Esophagus squamous epithelium (tissue), 5 donors: Measurements from ENCODE around the gene UMAD1. TPM values are rescaled to one million over a fixed set of nuclear protein-coding genes. Genes with fewer than 3 reads are reported as not detected.
A peak's percentile ranks its signal among the peaks of the same experiment; 100 is the strongest.
"Not testable (repeated sequence)": the region's sequence is repeated elsewhere in the genome, so short reads cannot be mapped to it uniquely, and the experiment has no call there.

Experiments used
- DNase-seq: peaks from one replicate; lab custom pipeline; 2025; lab: John Stamatoyannopoulos, UW
- H3K27ac ChIP-seq, 4 donors: fragments of 200-600 bp; sonication (generic); one replicate each; pipeline ENCODE4 v1.5.1; 2016 to 2019; ENCODE audit warnings: mild to moderate bottlenecking in 1 of 4
- H3K27me3 ChIP-seq, 4 donors: fragments of 200-600 bp; sonication (generic); 1 replicate in 3 of 4; 2 replicates in 1 of 4; pipeline versions ENCODE4 v1.5.1 to v1.6.0; 2017 to 2021; ENCODE audit warnings: antibody characterized with exemption in 1 of 4
- H3K36me3 ChIP-seq, 3 donors: fragments of 200-600 bp; sonication (generic); one replicate each; pipeline ENCODE4 v1.5.1; 2016 to 2019
- H3K4me1 ChIP-seq, 3 donors: fragments of 200-600 bp; sonication (generic); one replicate each; pipeline ENCODE4 v1.5.1; 2017 to 2019
- H3K4me3 ChIP-seq, 4 donors: fragments of 200-600 bp; sonication (generic); 1 replicate in 3 of 4; 2 replicates in 1 of 4; pipeline ENCODE4 v1.5.1; 2016 to 2019; ENCODE audit warnings: mild to moderate bottlenecking in 2 of 4, moderate library complexity in 1 of 4
- H3K9me3 ChIP-seq, 3 donors: fragments of 200-600 bp; sonication (generic); one replicate each; pipeline ENCODE4 v1.5.1; 2016 to 2019
- CTCF ChIP-seq, 6 experiments: fragments of 450-650 bp in 4 of 6; fragments of 200-600 bp in 2 of 6; sonication (generic) in 2 of 6; IDR thresholded peaks; one replicate each; pipeline ENCODE4 v1.5.1; 2016 to 2019; ENCODE audit warnings: antibody characterized with exemption in 6 of 6, mild to moderate bottlenecking in 4 of 6, moderate library complexity in 4 of 6
- POLR2A ChIP-seq, 4 donors: fragments of 450-650 bp; IDR thresholded peaks; one replicate each; pipeline ENCODE4 v1.6.1; 2017; ENCODE audit warnings: antibody characterized with exemption in 4 of 4, mild to moderate bottlenecking in 4 of 4, moderate library complexity in 3 of 4
- WGBS, 2 donors: methylation state at CpG; one replicate each; pipeline ENCODE4 v1.1.5; 2018; 5-methylcytosine and 5-hydroxymethylcytosine counted together
- intact Hi-C: fragments of 100-400 bp; cut with DNase I; formaldehyde crosslinking; loops from one replicate; pipeline ENCODE4 v1.15.0; 2022
- total RNA-seq, 4 donors: library from RNA; depleted of rRNA; stranded (reverse); fragments of >200 nt; gene quantifications; one replicate each; pipeline ENCODE4 v1.1.0, GENCODE V29; 2016
- donor health status: DM: yes; HTN: yes; CAD: no.

UMAD1 gene
- total RNA-seq, 4 donors from 2014 or later, result 2.5 to 7.6 (median 6.3) TPM

GRCh38 chr7:7673240-7673550 is 32.6 kb downstream of the UMAD1 start:
- Histone ChIP-seq H3K9me3 (no peaks in the 10 kb centered on the region), H3K27ac (no peak overlapping the region), H3K27me3 (no peaks in the 10 kb centered on the region), H3K4me1 (no peaks in the 10 kb centered on the region), H3K36me3 (peaks cover 0 to 20% (median 0%) of the 10 kb centered on the region in 3 donors), H3K4me3 (no peak overlapping the region)
- intact Hi-C loops, result no loop called here
- WGBS, 2 donors, result 78 to 81% methylated on average over 2 of the region's 2 CpGs
- DNase-seq, result no peak
- TF ChIP-seq CTCF (IDR thresholded peaks at IDR 0.05), result no peak
- TF ChIP-seq POLR2A (IDR thresholded peaks at IDR 0.05), result no peak

- intact Hi-C loops, result no loop called here
- DNase-seq, result no peak
- Histone ChIP-seq H3K4me3 (no peak overlapping the region), H3K27me3 (no peaks in the 10 kb centered on the region), H3K4me1 (peaks cover 0 to 2% (median 0%) of the 10 kb centered on the region in 3 donors), H3K9me3 (no peaks in the 10 kb centered on the region), H3K27ac (no peak overlapping the region), H3K36me3 (peaks cover 0 to 20% (median 0%) of the 10 kb centered on the region in 3 donors)
- TF ChIP-seq CTCF (IDR thresholded peaks at IDR 0.05) (no peak), POLR2A (IDR thresholded peaks at IDR 0.05) (no peak)
- WGBS, 2 donors, result 82 to 92% methylated on average over 6 of the region's 6 CpGs
Observed at GRCh38 chr7:7675686-7676085, 35.1 kb downstream of the UMAD1 start.

GRCh38 chr7:7679640-7680039 is 39.1 kb downstream of the UMAD1 start:
- WGBS, 2 donors, result 94 to 96% methylated on average over 2 of the region's 2 CpGs
- H3K27ac ChIP-seq, H3K4me3 ChIP-seq, H3K9me3 ChIP-seq, DNase-seq, H3K27me3 ChIP-seq: not testable (repeated sequence)
- peaks cover 0 to 20% (median 0%) of the 10 kb centered on the region in 3 donors for H3K36me3 ChIP-seq
- H3K4me1 ChIP-seq, result peaks cover 0 to 28% (median 15%) of the 10 kb centered on the region in 3 donors
- intact Hi-C loops, result loop anchor here (10.0 kb wide), 1 partner anchor 75 kb away; no protein-coding TSS in a partner anchor

- no peak for DNase-seq
- Histone ChIP-seq H3K27ac (peak overlapping the region in 3 of 4 donors; percentile 54 to 67 (median 59)), H3K4me3 (peak overlapping the region in 3 of 4 donors; percentile 18 to 45 (median 19)), H3K4me1 (peaks cover 0 to 28% (median 15%) of the 10 kb centered on the region in 3 donors), H3K27me3 (no peaks in the 10 kb centered on the region), H3K9me3 (no peaks in the 10 kb centered on the region), H3K36me3 (peaks cover 0 to 4% (median 0%) of the 10 kb centered on the region in 3 donors)
- TF ChIP-seq CTCF (IDR thresholded peaks at IDR 0.05), result peak; percentile 52 to 76 (median 61)
- no peak for TF ChIP-seq POLR2A (IDR thresholded peaks at IDR 0.05)
- intact Hi-C loops, result loop anchor here (10.0 kb wide), 1 partner anchor 73 kb away; no protein-coding TSS in a partner anchor
- WGBS, 2 donors, result 18 to 26% methylated on average over 7 of the region's 7 CpGs
Observed at GRCh38 chr7:7681191-7681935, 40.8 kb downstream of the UMAD1 start.

GRCh38 chr7:7681936-7682329 is 41.4 kb downstream of the UMAD1 start:
- Histone ChIP-seq H3K4me3 (no peak overlapping the region), H3K27me3 (no peaks in the 10 kb centered on the region), H3K36me3 (peaks cover 0 to 4% (median 0%) of the 10 kb centered on the region in 3 donors), H3K27ac (peak overlapping the region in 3 of 4 donors; percentile 54 to 67 (median 59)), H3K9me3 (no peaks in the 10 kb centered on the region), H3K4me1 (peaks cover 0 to 32% (median 15%) of the 10 kb centered on the region in 3 donors)
- DNase-seq, result no peak
- TF ChIP-seq CTCF (IDR thresholded peaks at IDR 0.05) (no peak), POLR2A (IDR thresholded peaks at IDR 0.05) (no peak)
- intact Hi-C loops, result loop anchor here (10.0 kb wide), 1 partner anchor 73 kb away; no protein-coding TSS in a partner anchor
